ENCODE results near the gene MACROD2.

DNA sequence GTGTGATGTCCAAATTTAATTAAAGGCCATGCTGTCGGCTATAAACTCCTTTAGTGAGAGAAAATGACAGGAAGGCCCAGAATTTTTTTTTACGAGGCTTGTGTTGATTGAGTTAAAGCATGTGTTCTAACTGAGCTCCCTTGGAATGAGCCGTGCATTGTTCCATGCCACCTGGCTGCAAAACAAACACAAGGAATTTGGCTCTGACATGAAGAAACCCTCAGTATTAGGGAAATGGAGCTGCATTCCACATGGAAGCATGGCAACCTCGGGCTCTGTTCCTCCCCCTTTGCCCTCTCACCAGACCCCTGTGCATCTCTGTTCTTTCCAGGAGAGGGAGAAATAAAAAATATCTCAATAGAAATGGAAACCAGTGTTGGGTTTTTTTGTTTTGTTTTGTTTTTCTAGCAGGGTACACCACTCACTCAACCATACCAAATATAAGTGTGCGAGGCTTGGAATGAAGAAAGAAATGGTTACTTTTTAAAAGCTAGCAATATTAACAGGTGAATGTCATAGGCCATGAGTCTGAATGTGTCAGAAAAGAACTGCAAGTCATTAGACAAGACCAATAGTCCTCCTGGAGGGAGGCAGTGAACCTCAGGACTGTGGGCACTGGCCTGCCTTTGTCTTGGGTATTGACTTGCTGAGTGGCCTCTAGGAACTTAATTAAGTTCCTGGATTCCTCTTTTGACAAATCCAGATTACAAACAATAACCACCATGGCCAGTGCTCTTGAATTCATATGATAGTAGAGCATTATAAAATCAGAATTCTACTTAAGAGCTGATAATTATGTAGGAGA lies 1642.8 kb downstream of the MACROD2 start:
- TF ChIP-seq CTCF (IDR thresholded peaks at IDR 0.05) (no peak), POLR2A (IDR thresholded peaks at IDR 0.05) (no peak)
